Measurements from ENCODE around the gene MREG. TPM values are rescaled to one million over a fixed set of nuclear protein-coding genes. Genes with fewer than 3 reads are reported as not detected.

MREG gene
- total RNA-seq, 4 donors from 2014 or later = 37.0 to 71.2 (median 40.5) TPM

DNA sequence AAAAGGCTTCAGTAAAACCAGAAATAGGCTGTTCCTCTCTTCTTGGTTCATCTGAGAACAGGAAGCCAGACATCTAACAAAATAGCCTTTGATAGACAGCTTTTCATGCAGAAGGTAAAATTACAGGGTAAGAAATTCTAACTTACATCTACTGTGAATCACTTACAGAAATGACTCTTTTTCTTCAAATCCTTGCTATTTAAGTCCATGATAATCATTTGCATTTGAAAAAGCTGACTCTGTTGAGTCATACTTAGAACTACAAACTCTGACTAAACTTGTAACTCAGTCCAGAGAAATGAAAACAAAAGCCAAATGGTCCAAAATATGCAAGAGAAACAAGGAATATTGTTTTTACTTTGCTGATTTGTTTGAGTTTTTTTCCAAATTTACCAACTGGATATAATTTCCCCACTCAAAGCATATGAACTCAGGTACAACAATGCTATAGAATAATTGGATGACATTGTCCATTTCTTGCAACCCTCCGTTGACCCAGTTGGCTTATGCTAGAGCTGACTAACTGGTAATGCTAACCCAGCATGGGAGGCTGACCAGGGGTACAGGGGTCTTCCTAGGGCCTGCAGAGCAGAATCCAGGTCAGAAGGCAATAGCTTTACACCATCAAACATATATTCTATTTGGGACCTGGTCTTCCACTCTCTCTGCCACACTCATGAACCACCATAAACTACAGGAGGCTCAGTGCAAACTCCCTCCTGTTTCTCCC is 18.8 kb upstream of the MREG start:
- intact Hi-C loops (cut with DNase I) = no loop called here
- no peak for DNase-seq
- TF ChIP-seq POLR2A (IDR thresholded peaks at IDR 0.05) = no peak
- TF ChIP-seq, protein P1, sequence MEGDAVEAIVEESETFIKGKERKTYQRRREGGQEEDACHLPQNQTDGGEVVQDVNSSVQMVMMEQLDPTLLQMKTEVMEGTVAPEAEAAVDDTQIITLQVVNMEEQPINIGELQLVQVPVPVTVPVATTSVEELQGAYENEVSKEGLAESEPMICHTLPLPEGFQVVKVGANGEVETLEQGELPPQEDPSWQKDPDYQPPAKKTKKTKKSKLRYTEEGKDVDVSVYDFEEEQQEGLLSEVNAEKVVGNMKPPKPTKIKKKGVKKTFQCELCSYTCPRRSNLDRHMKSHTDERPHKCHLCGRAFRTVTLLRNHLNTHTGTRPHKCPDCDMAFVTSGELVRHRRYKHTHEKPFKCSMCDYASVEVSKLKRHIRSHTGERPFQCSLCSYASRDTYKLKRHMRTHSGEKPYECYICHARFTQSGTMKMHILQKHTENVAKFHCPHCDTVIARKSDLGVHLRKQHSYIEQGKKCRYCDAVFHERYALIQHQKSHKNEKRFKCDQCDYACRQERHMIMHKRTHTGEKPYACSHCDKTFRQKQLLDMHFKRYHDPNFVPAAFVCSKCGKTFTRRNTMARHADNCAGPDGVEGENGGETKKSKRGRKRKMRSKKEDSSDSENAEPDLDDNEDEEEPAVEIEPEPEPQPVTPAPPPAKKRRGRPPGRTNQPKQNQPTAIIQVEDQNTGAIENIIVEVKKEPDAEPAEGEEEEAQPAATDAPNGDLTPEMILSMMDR (IDR thresholded peaks at IDR 0.05) = no peak

DNA sequence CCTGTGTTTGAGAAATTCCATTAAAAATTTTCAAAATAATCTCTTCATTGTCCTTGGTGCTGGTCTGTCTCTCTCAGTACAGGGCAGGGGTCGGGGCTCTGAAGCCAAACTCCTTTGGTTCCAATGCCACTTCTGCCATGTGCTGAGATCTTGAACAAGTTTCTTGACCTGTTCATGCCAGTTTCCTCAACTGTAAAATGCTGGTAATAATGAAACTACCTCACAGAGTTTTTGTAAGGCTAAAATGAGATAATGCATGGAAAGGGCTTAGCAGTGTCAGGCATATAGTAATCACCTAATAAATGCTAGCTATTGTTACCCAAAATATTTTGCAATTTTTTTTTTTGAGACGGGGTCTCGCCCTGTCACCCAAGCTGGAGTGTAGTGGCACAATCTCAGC is 16.9 kb upstream of the MREG start:
- Histone ChIP-seq H3K4me3 (no peak overlapping the region), H3K4me1 (peaks cover 0 to 10% (median 2%) of the 10 kb centered on the region in 3 donors), H3K27me3 (no peaks in the 10 kb centered on the region), H3K9me3 (no peaks in the 10 kb centered on the region), H3K27ac (no peak overlapping the region), H3K36me3 (peaks cover 0 to 9% (median 0%) of the 10 kb centered on the region in 3 donors)
- intact Hi-C loops (cut with DNase I) = no loop called here
- DNase-seq = no peak
- TF ChIP-seq, protein P1 (IDR thresholded peaks at IDR 0.05) = no peak
- no peak for TF ChIP-seq POLR2A (IDR thresholded peaks at IDR 0.05)
- WGBS, 2 donors = 81 to 88% methylated on average over 3 of the region's 3 CpGs

More for the DNA sequence above, 18.8 kb upstream of the MREG start:
- 73 to 77% methylated on average over 1 of the region's 1 CpG for WGBS, 2 donors
- Histone ChIP-seq H3K27ac (no peak overlapping the region), H3K4me1 (peaks cover 0 to 10% (median 2%) of the 10 kb centered on the region in 3 donors), H3K9me3 (no peaks in the 10 kb centered on the region), H3K36me3 (peaks cover 0 to 18% (median 0%) of the 10 kb centered on the region in 3 donors), H3K27me3 (no peaks in the 10 kb centered on the region), H3K4me3 (no peak overlapping the region)

- TF ChIP-seq, protein P1 (IDR thresholded peaks at IDR 0.05) = no peak
- TF ChIP-seq POLR2A (IDR thresholded peaks at IDR 0.05) = no peak
- Histone ChIP-seq H3K9me3 (no peaks in the 10 kb centered on the region), H3K27me3 (no peaks in the 10 kb centered on the region), H3K36me3 (peaks cover 0 to 9% (median 0%) of the 10 kb centered on the region in 3 donors), H3K4me3 (no peak overlapping the region), H3K27ac (no peak overlapping the region), H3K4me1 (peaks cover 0 to 10% (median 2%) of the 10 kb centered on the region in 3 donors)
- intact Hi-C loops (cut with DNase I) = loop anchor here (10.0 kb wide), 2 partner anchors 75 to 605 kb away; no protein-coding TSS in a partner anchor
- 87% methylated on average over 7 of the region's 7 CpGs for WGBS, 2 donors
- no peak for DNase-seq
Observed at GRCh38 chr2:216029416-216030129, 16.2 kb upstream of the MREG start.

DNA sequence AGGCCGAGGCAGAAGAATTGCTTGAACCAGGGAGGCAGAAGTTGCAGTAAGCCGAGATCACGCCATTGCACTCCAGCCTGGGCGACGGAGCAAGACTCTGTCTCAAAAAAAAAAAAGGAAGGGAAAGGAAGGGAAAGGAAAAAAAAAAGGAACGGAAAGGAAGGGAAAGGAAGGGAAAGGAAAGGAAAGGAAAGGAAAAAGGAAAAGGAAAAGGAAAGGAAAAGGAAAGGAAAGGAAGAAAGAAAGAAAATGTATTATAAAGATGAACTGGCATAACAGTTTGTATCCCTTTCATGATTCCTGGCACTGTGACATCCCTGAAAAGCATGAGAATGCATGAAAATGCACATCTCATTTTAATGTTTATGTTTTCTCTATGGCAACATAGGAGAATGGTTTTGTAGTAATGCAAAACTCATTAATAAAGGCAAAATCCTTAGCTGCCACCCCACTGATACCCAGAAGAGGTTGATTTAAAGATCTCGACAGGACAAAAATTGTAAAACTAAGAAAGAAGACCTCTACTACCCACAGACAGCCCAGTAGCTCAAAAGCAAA is 11.5 kb upstream of the MREG start:
- WGBS, 2 donors = 91 to 94% methylated on average over 7 of the region's 7 CpGs
- no peak for TF ChIP-seq POLR2A (IDR thresholded peaks at IDR 0.05)
- TF ChIP-seq, protein P1 (IDR thresholded peaks at IDR 0.05) = no peak
- intact Hi-C loops (cut with DNase I) = loop anchor here (10.0 kb wide), 2 partner anchors 70 to 600 kb away; no protein-coding TSS in a partner anchor
- H3K27me3 ChIP-seq = no peaks in the 10 kb centered on the region
- H3K4me3 ChIP-seq = no peak overlapping the region
- no peak for DNase-seq
- H3K9me3 ChIP-seq = no peaks in the 10 kb centered on the region
- H3K36me3 ChIP-seq = peaks cover 0 to 8% (median 0%) of the 10 kb centered on the region in 3 donors
- H3K4me1 ChIP-seq = peaks cover 0 to 6% (median 0%) of the 10 kb centered on the region in 3 donors
- H3K27ac ChIP-seq = no peak overlapping the region
